SU-DHL-6 (cell line): ENCODE measurements around the gene UGT1A6.

Experiments
- EZH2phosphoT487 ChIP-seq: fragments of 200-600 bp; sonication (generic), shearing (Covaris generic); conservative IDR thresholded peaks from 2 replicates; pipeline ENCODE4 v1.6.1; 2018; ENCODE audit warnings: mild to moderate bottlenecking, antibody characterized with exemption, low read length, moderate library complexity, mixed read lengths
- TF ChIP-seq, protein P1 (sequence below): fragments of 200-600 bp; sonication (generic); IDR thresholded peaks from one replicate; pipeline ENCODE4 v1.5.1; 2017; ENCODE audit warnings: antibody characterized with exemption, mild to moderate bottlenecking, low read length, moderate library complexity; ENCODE audit not compliant: insufficient read depth, poor library complexity, severe bottlenecking

- no peak for TF ChIP-seq EZH2phosphoT487
- TF ChIP-seq, protein P1, sequence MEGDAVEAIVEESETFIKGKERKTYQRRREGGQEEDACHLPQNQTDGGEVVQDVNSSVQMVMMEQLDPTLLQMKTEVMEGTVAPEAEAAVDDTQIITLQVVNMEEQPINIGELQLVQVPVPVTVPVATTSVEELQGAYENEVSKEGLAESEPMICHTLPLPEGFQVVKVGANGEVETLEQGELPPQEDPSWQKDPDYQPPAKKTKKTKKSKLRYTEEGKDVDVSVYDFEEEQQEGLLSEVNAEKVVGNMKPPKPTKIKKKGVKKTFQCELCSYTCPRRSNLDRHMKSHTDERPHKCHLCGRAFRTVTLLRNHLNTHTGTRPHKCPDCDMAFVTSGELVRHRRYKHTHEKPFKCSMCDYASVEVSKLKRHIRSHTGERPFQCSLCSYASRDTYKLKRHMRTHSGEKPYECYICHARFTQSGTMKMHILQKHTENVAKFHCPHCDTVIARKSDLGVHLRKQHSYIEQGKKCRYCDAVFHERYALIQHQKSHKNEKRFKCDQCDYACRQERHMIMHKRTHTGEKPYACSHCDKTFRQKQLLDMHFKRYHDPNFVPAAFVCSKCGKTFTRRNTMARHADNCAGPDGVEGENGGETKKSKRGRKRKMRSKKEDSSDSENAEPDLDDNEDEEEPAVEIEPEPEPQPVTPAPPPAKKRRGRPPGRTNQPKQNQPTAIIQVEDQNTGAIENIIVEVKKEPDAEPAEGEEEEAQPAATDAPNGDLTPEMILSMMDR = no peak
Observed at GRCh38 chr2:233821709-233822100, 129.0 kb downstream of the UGT1A6 start.
